ENCODE data around the gene TBCA.

Gene TBCA

GRCh38 chr5:77697692-77698091 lies 78.4 kb downstream of the TBCA start:
- no peak overlapping the region for H3K4me3 ChIP-seq (ENCODE audit: low read length, poor library complexity, severe bottlenecking)
- H3K9ac ChIP-seq (ENCODE audit: low read depth, low read length, poor library complexity, severe bottlenecking): no peak overlapping the region
- peaks cover 8% of the 10 kb centered on the region; the same call in 1 of the 2 replicates for H3K9me3 ChIP-seq (ENCODE audit: insufficient read depth, low read depth, low read length)
- H3K27me3 ChIP-seq (ENCODE audit: insufficient read depth, low read length, poor library complexity, severe bottlenecking): no peaks in the 10 kb centered on the region
- H3K4me1 ChIP-seq (ENCODE audit: insufficient read depth, low read length, poor library complexity, severe bottlenecking): peaks cover 24% of the 10 kb centered on the region
- H4K20me1 ChIP-seq (ENCODE audit: insufficient read depth, low read length, poor library complexity, severe bottlenecking): no peaks in the 10 kb centered on the region
- peaks cover 27% of the 10 kb centered on the region for H3K36me3 ChIP-seq (ENCODE audit: insufficient read depth, low read length)
- H2AFZ ChIP-seq (ENCODE audit: low read length): no peak overlapping the region
- TF ChIP-seq EZH2phosphoT487 (IDR thresholded peaks at IDR 0.05; ENCODE audit: borderline replicate concordance): no peak
- TF ChIP-seq, protein P1, sequence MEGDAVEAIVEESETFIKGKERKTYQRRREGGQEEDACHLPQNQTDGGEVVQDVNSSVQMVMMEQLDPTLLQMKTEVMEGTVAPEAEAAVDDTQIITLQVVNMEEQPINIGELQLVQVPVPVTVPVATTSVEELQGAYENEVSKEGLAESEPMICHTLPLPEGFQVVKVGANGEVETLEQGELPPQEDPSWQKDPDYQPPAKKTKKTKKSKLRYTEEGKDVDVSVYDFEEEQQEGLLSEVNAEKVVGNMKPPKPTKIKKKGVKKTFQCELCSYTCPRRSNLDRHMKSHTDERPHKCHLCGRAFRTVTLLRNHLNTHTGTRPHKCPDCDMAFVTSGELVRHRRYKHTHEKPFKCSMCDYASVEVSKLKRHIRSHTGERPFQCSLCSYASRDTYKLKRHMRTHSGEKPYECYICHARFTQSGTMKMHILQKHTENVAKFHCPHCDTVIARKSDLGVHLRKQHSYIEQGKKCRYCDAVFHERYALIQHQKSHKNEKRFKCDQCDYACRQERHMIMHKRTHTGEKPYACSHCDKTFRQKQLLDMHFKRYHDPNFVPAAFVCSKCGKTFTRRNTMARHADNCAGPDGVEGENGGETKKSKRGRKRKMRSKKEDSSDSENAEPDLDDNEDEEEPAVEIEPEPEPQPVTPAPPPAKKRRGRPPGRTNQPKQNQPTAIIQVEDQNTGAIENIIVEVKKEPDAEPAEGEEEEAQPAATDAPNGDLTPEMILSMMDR (conservative IDR thresholded peaks at IDR 0.05; ENCODE audit: low read length): no peak
- no peaks in the 10 kb centered on the region for H3F3A ChIP-seq (ENCODE audit: low read depth)
- H3K4me2 ChIP-seq (ENCODE audit: low read depth, low read length, poor library complexity, severe bottlenecking): no peak overlapping the region
- peaks cover 46% of the 10 kb centered on the region; the same call in 1 of the 2 replicates for H3K79me2 ChIP-seq (ENCODE audit: insufficient read depth, low read length)
- no peaks in the 10 kb centered on the region for H3K9me2 ChIP-seq (replicated peaks; ENCODE audit: low read depth, low read length)

GRCh38 chr5:77696120-77696519 lies 80.0 kb downstream of the TBCA start:
- Histone ChIP-seq H3F3A (ENCODE audit: low read depth) (no peaks in the 10 kb centered on the region), H3K79me2 (ENCODE audit: insufficient read depth, low read length) (peaks cover 46% of the 10 kb centered on the region; the same call in 1 of the 2 replicates), H3K9me2 (replicated peaks; ENCODE audit: low read depth, low read length) (no peaks in the 10 kb centered on the region), H3K4me2 (ENCODE audit: low read depth, low read length, poor library complexity, severe bottlenecking) (no peak overlapping the region), H4K20me1 (ENCODE audit: insufficient read depth, low read length, poor library complexity, severe bottlenecking) (no peaks in the 10 kb centered on the region), H3K9me3 (ENCODE audit: insufficient read depth, low read depth, low read length) (peaks cover 8% of the 10 kb centered on the region; the same call in 1 of the 2 replicates), H2AFZ (ENCODE audit: low read length) (no peak overlapping the region), H3K4me3 (ENCODE audit: low read length, poor library complexity, severe bottlenecking) (no peak overlapping the region), H3K27me3 (ENCODE audit: insufficient read depth, low read length, poor library complexity, severe bottlenecking) (no peaks in the 10 kb centered on the region), H3K4me1 (ENCODE audit: insufficient read depth, low read length, poor library complexity, severe bottlenecking) (peaks cover 32% of the 10 kb centered on the region), H3K9ac (ENCODE audit: low read depth, low read length, poor library complexity, severe bottlenecking) (no peak overlapping the region), H3K36me3 (ENCODE audit: insufficient read depth, low read length) (peaks cover 23% of the 10 kb centered on the region)
- no peak for TF ChIP-seq EZH2phosphoT487 (IDR thresholded peaks at IDR 0.05; ENCODE audit: borderline replicate concordance)
- TF ChIP-seq, protein P1 (conservative IDR thresholded peaks at IDR 0.05; ENCODE audit: low read length): no peak

DNA sequence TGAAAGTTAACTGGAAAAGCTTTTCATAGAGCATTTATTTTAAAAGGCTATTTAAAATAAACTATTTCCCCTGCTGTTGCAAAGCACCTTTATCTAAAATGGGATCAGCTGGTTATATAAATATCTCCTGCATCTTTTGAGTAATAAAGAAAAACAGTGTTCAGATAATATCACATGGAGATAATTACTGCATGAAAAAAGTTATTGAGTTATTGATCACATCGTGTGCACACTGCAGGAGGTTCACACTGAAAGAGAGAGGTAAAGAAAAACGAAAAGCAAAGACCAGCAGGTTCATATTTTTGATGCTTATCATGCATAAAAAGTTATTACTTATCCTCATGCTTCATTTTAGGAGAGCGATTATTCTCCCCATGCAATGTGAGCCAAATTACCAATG lies 82.2 kb downstream of the TBCA start:
- Histone ChIP-seq H2AFZ (ENCODE audit: low read length) (no peak overlapping the region), H3F3A (ENCODE audit: low read depth) (no peaks in the 10 kb centered on the region), H3K27me3 (ENCODE audit: insufficient read depth, low read length, poor library complexity, severe bottlenecking) (no peaks in the 10 kb centered on the region), H4K20me1 (ENCODE audit: insufficient read depth, low read length, poor library complexity, severe bottlenecking) (no peaks in the 10 kb centered on the region), H3K9me3 (ENCODE audit: insufficient read depth, low read depth, low read length) (peaks cover 8% of the 10 kb centered on the region; the same call in 1 of the 2 replicates), H3K4me2 (ENCODE audit: low read depth, low read length, poor library complexity, severe bottlenecking) (no peak overlapping the region), H3K9me2 (replicated peaks; ENCODE audit: low read depth, low read length) (no peaks in the 10 kb centered on the region; the same call in 1 of the 2 replicates), H3K4me3 (ENCODE audit: low read length, poor library complexity, severe bottlenecking) (no peak overlapping the region), H3K4me1 (ENCODE audit: insufficient read depth, low read length, poor library complexity, severe bottlenecking) (peaks cover 28% of the 10 kb centered on the region), H3K79me2 (ENCODE audit: insufficient read depth, low read length) (peaks cover 37% of the 10 kb centered on the region; the same call in 1 of the 2 replicates), H3K9ac (ENCODE audit: low read depth, low read length, poor library complexity, severe bottlenecking) (no peak overlapping the region), H3K36me3 (ENCODE audit: insufficient read depth, low read length) (peaks cover 35% of the 10 kb centered on the region)
- TF ChIP-seq, protein P1 (conservative IDR thresholded peaks at IDR 0.05; ENCODE audit: low read length): no peak
- TF ChIP-seq EZH2phosphoT487 (IDR thresholded peaks at IDR 0.05; ENCODE audit: borderline replicate concordance): no peak
